ENCODE results near the gene NDNF. TPM values are rescaled to one million over a fixed set of nuclear protein-coding genes. Genes with fewer than 3 reads are reported as not detected.
A peak's percentile ranks its signal among the peaks of the same experiment; 100 is the strongest.

Gene NDNF
- total RNA-seq, 2 experiments from 2014 or later, result 0.16 TPM; not detected in 1

- ATAC-seq, result no peak
- Mint-ChIP-seq H3K27me3 (peaks cover 4% of the 10 kb centered on the region), H3K27ac (no peak overlapping the region), H3K9me3 (ENCODE audit: low read depth) (no peaks in the 10 kb centered on the region), H3K4me1 (no peaks in the 10 kb centered on the region), H3K36me3 (no peaks in the 10 kb centered on the region), H3K4me3 (no peak overlapping the region)
- CTCF ChIA-PET, result interaction anchor here (0.7 kb wide), 1 partner anchor 931 kb away, joined by 3 read pairs; no protein-coding TSS in a partner anchor
- DNase-seq, result no peak
Measured at GRCh38 chr4:121091941-121092340, 19.6 kb upstream of the NDNF start.

GRCh38 chr4:121088867-121089266, 16.5 kb upstream of the NDNF start:
- Mint-ChIP-seq H3K4me3 (no peak overlapping the region), H3K27ac (no peak overlapping the region), H3K9me3 (ENCODE audit: low read depth) (no peaks in the 10 kb centered on the region), H3K27me3 (peaks cover 13% of the 10 kb centered on the region), H3K36me3 (no peaks in the 10 kb centered on the region), H3K4me1 (no peaks in the 10 kb centered on the region)
- no peak for DNase-seq
- ATAC-seq, result no peak
- CTCF ChIA-PET, result no interaction called here

- DNase-seq, result no peak
- no peak for ATAC-seq
- Mint-ChIP-seq H3K36me3 (no peaks in the 10 kb centered on the region), H3K27me3 (peaks cover 49% of the 10 kb centered on the region), H3K27ac (no peak overlapping the region), H3K4me1 (peaks cover 4% of the 10 kb centered on the region), H3K9me3 (ENCODE audit: low read depth) (peaks cover 2% of the 10 kb centered on the region), H3K4me3 (no peak overlapping the region)
- CTCF ChIA-PET, result no interaction called here
Measured at GRCh38 chr4:121079376-121079775, 7.0 kb upstream of the NDNF start.

GRCh38 chr4:121077496-121077895, 5.2 kb upstream of the NDNF start:
- Mint-ChIP-seq H3K4me3 (no peak overlapping the region), H3K9me3 (ENCODE audit: low read depth) (peaks cover 2% of the 10 kb centered on the region), H3K27ac (no peak overlapping the region), H3K36me3 (no peaks in the 10 kb centered on the region), H3K27me3 (peaks cover 62% of the 10 kb centered on the region), H3K4me1 (peaks cover 10% of the 10 kb centered on the region)
- DNase-seq, result no peak
- ATAC-seq, result no peak
- CTCF ChIA-PET, result no interaction called here

GRCh38 chr4:121076416-121076815, 4.1 kb upstream of the NDNF start:
- ATAC-seq, result no peak
- Mint-ChIP-seq H3K4me3 (no peak overlapping the region), H3K27me3 (peaks cover 61% of the 10 kb centered on the region), H3K36me3 (no peaks in the 10 kb centered on the region), H3K4me1 (peaks cover 13% of the 10 kb centered on the region), H3K27ac (no peak overlapping the region), H3K9me3 (ENCODE audit: low read depth) (peaks cover 2% of the 10 kb centered on the region)
- CTCF ChIA-PET, result interaction anchor here (0.9 kb wide), 1 partner anchor 11 kb away, joined by 3 read pairs; no protein-coding TSS in a partner anchor
- no peak for DNase-seq

- no peak overlapping the region for H3K27ac Mint-ChIP-seq
- peaks cover 69% of the 10 kb centered on the region for H3K27me3 Mint-ChIP-seq
- DNase-seq (no peak), ATAC-seq (no peak)
- H3K36me3 Mint-ChIP-seq, result no peaks in the 10 kb centered on the region
- no peaks in the 10 kb centered on the region for H3K9me3 Mint-ChIP-seq (ENCODE audit: low read depth)
- CTCF ChIA-PET, result interaction anchor here (0.8 kb wide), 1 partner anchor 9 kb away, joined by 3 read pairs; no protein-coding TSS in a partner anchor
- no peak overlapping the region for H3K4me3 Mint-ChIP-seq
- H3K4me1 Mint-ChIP-seq, result peaks cover 24% of the 10 kb centered on the region
Measured at GRCh38 chr4:121073672-121074381, 1.5 kb upstream of the NDNF start.

- H3K36me3 Mint-ChIP-seq, result no peaks in the 10 kb centered on the region
- H3K27ac Mint-ChIP-seq, result no peak overlapping the region
- H3K27me3 Mint-ChIP-seq, result peaks cover 73% of the 10 kb centered on the region
- DNase-seq, result no peak
- no peak for ATAC-seq
- CTCF ChIA-PET, result no interaction called here
- H3K4me1 Mint-ChIP-seq, result peaks cover 21% of the 10 kb centered on the region
- H3K4me3 Mint-ChIP-seq, result peak overlapping the region; percentile 79
- H3K9me3 Mint-ChIP-seq (ENCODE audit: low read depth), result no peaks in the 10 kb centered on the region
Measured at GRCh38 chr4:121073004-121073435, 685 bp upstream of the NDNF start.

GRCh38 chr4:121071640-121072223, 603 bp downstream of the NDNF start:
- H3K27ac Mint-ChIP-seq, result no peak overlapping the region
- no peaks in the 10 kb centered on the region for H3K36me3 Mint-ChIP-seq
- CTCF ChIA-PET, result interaction anchor here (1.0 to 1.2 kb wide), 2 partner anchors 40 to 236 kb away, joined by 3 read pairs; no protein-coding TSS in a partner anchor
- no peak for DNase-seq
- peaks cover 21% of the 10 kb centered on the region for H3K4me1 Mint-ChIP-seq
- H3K9me3 Mint-ChIP-seq (ENCODE audit: low read depth), result no peaks in the 10 kb centered on the region
- peak overlapping the region; percentile 79 for H3K4me3 Mint-ChIP-seq
- peak; percentile 7 for ATAC-seq
- H3K27me3 Mint-ChIP-seq, result peaks cover 72% of the 10 kb centered on the region

GRCh38 chr4:121070696-121071639, 1.4 kb downstream of the NDNF start:
- DNase-seq, result no peak
- H3K36me3 Mint-ChIP-seq, result no peaks in the 10 kb centered on the region
- H3K4me3 Mint-ChIP-seq, result peak overlapping the region; percentile 79
- no peaks in the 10 kb centered on the region for H3K9me3 Mint-ChIP-seq (ENCODE audit: low read depth)
- no peak overlapping the region for H3K27ac Mint-ChIP-seq
- ATAC-seq, result peak; percentile 45
- H3K4me1 Mint-ChIP-seq, result peaks cover 21% of the 10 kb centered on the region
- CTCF ChIA-PET, result interaction anchor here (1.0 to 1.2 kb wide), 2 partner anchors 40 to 237 kb away, joined by 3 read pairs; no protein-coding TSS in a partner anchor
- H3K27me3 Mint-ChIP-seq, result peaks cover 69% of the 10 kb centered on the region

- Mint-ChIP-seq H3K36me3 (no peaks in the 10 kb centered on the region), H3K27ac (no peak overlapping the region), H3K9me3 (ENCODE audit: low read depth) (no peaks in the 10 kb centered on the region), H3K4me3 (no peak overlapping the region), H3K27me3 (peaks cover 63% of the 10 kb centered on the region), H3K4me1 (peaks cover 21% of the 10 kb centered on the region)
- no peak for ATAC-seq
- DNase-seq, result no peak
- CTCF ChIA-PET, result no interaction called here
Measured at GRCh38 chr4:121070274-121070673, 2.1 kb downstream of the NDNF start.

GRCh38 chr4:121069430-121069829, 2.9 kb downstream of the NDNF start:
- DNase-seq, result no peak
- H3K27me3 Mint-ChIP-seq, result peaks cover 59% of the 10 kb centered on the region
- no peak overlapping the region for H3K27ac Mint-ChIP-seq
- no peak for ATAC-seq
- H3K4me3 Mint-ChIP-seq, result no peak overlapping the region
- CTCF ChIA-PET, result interaction anchor here (1.2 kb wide), 1 partner anchor 123 kb away, joined by 3 read pairs; no protein-coding TSS in a partner anchor
- no peaks in the 10 kb centered on the region for H3K36me3 Mint-ChIP-seq
- H3K4me1 Mint-ChIP-seq, result peaks cover 21% of the 10 kb centered on the region
- no peaks in the 10 kb centered on the region for H3K9me3 Mint-ChIP-seq (ENCODE audit: low read depth)

GRCh38 chr4:121064482-121064881, 7.9 kb downstream of the NDNF start:
- Mint-ChIP-seq H3K27me3 (peaks cover 27% of the 10 kb centered on the region), H3K36me3 (no peaks in the 10 kb centered on the region), H3K27ac (no peak overlapping the region), H3K9me3 (ENCODE audit: low read depth) (no peaks in the 10 kb centered on the region), H3K4me3 (no peak overlapping the region), H3K4me1 (no peaks in the 10 kb centered on the region)
- no peak for ATAC-seq
- CTCF ChIA-PET, result no interaction called here
- DNase-seq, result no peak

GRCh38 chr4:121062521-121062920, 9.8 kb downstream of the NDNF start:
- H3K27me3 Mint-ChIP-seq, result peaks cover 27% of the 10 kb centered on the region
- no peaks in the 10 kb centered on the region for H3K9me3 Mint-ChIP-seq (ENCODE audit: low read depth)
- DNase-seq, result no peak
- no peak overlapping the region for H3K27ac Mint-ChIP-seq
- CTCF ChIA-PET, result no interaction called here
- H3K36me3 Mint-ChIP-seq, result no peaks in the 10 kb centered on the region
- H3K4me3 Mint-ChIP-seq, result no peak overlapping the region
- no peak for ATAC-seq
- no peaks in the 10 kb centered on the region for H3K4me1 Mint-ChIP-seq

Data from activated CD8-positive, alpha-beta memory T cell treated with anti-CD3 and anti-CD28 coated beads, Interleukin-2, amount 10 ng/mL, durations not matched to agents 7 days and 5 days (primary cell).